Left lung (tissue), 10 donors: ENCODE results near the gene WDR90. TPM values are rescaled to one million over a fixed set of nuclear protein-coding genes. Genes with fewer than 3 reads are reported as not detected.

Experiments
- ATAC-seq: fragments of 200-7000 bp; cut with Tn5 transposase; one replicate; pipeline ENCODE4 v1.9.1; 2020; ENCODE audit warnings: moderate library complexity
- DNase-seq, 4 donors: peaks; one replicate each; pipeline ENCODE4 v3.0.0-alpha.2; 2013 to 2020
- H3K27ac ChIP-seq, 2 donors: fragments of 200-600 bp; sonication (generic) in 1 of 2; one replicate each; pipeline versions ENCODE4 v1.5.0 to v1.8.0; 2020 to 2021
- H3K27me3 ChIP-seq, 2 donors: fragments of 200-600 bp; sonication (generic) in 1 of 2; one replicate each; pipeline versions ENCODE4 v1.5.0 to v1.8.0; 2020 to 2021
- H3K36me3 ChIP-seq, 2 donors: fragments of 200-600 bp; sonication (generic) in 1 of 2; one replicate each; pipeline versions ENCODE4 v1.5.0 to v1.8.0; 2020 to 2021
- H3K4me1 ChIP-seq, 2 donors: fragments of 200-600 bp; one replicate each; pipeline ENCODE4 v1.8.0; 2021
- H3K4me3 ChIP-seq, 2 donors: fragments of 200-600 bp; sonication (generic) in 1 of 2; one replicate each; pipeline versions ENCODE4 v1.5.0 to v1.8.0; 2020 to 2021; ENCODE audit warnings: mild to moderate bottlenecking in 1 of 2
- H3K9me3 ChIP-seq, 2 donors: fragments of 200-600 bp; sonication (generic) in 1 of 2; one replicate each; pipeline versions ENCODE4 v1.5.0 to v1.8.0; 2020 to 2021
- intact Hi-C, 2 donors: fragments of 100-400 bp; cut with DNase I; formaldehyde crosslinking; loops; one replicate each; pipeline versions ENCODE4 v1.11.2 to v1.14.2; 2022
- polyA plus RNA-seq, 6 donors: library from polyadenylated mRNA; unstranded; fragments of 120-200 nt; gene quantifications; one replicate each; pipeline ENCODE4 v1.2.1, GENCODE V29; 2013; ENCODE audit not compliant: insufficient read length in 6 of 6
- total RNA-seq, 2 donors: library from RNA; stranded (reverse); fragmentation: NEBNext Ultra II Directional; extraction: Animal tissue kit (Norgen Biotek cat#: 25700); gene quantifications; one replicate each; pipeline ENCODE4 v1.2.1, GENCODE V29; 2021
- TF ChIP-seq, protein P1 (sequence below), 2 donors: fragments of 200-600 bp; sonication (generic) in 1 of 2; IDR thresholded peaks; one replicate each; pipeline versions ENCODE4 v1.5.0 to v1.8.0; 2021; ENCODE audit warnings: antibody characterized with exemption in 2 of 2
- donor health status: DM: no; HTN: yes; CAD: no.
- donor health status: DM: no; HTN: no; CAD: no.

Gene WDR90
- total and polyA plus RNA-seq, 8 donors, result 27.3 to 63.0 (median 41.4) TPM

DNA sequence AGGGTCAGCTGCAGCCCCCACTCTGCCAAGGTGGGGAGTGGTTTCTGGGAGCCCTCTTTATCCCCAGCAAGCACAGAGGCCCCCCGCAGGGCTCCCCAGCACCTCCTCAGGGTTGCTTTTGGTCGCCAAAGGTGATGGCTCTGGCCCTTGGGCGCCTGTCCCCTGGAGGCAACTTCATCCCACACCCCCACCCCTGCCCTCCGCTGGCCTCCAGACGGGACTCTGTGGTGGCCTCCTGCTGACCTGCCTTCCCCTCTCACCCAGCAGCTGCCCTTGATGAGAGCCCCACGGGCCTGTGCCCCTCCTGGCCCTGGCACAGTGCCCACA, 10.9 kb downstream of the WDR90 start:
- H3K36me3 ChIP-seq, result peaks cover 0 to 42% of the 10 kb centered on the region in 2 donors
- intact Hi-C loops, result loop anchor here in 1 of 2 donors (5.0 kb wide), 1 partner anchor 83 kb away; no protein-coding TSS in a partner anchor
- ATAC-seq (no peak), DNase-seq (no peak)
- H3K27me3 ChIP-seq, result no peaks in the 10 kb centered on the region
- no peaks in the 10 kb centered on the region for H3K9me3 ChIP-seq
- H3K4me1 ChIP-seq, result peaks cover 3 to 17% of the 10 kb centered on the region in 2 donors
- H3K4me3 ChIP-seq, result peak overlapping the region in 1 of 2 donors; percentile 26
- peak overlapping the region in 1 of 2 donors; percentile 58 for H3K27ac ChIP-seq
- TF ChIP-seq, protein P1, sequence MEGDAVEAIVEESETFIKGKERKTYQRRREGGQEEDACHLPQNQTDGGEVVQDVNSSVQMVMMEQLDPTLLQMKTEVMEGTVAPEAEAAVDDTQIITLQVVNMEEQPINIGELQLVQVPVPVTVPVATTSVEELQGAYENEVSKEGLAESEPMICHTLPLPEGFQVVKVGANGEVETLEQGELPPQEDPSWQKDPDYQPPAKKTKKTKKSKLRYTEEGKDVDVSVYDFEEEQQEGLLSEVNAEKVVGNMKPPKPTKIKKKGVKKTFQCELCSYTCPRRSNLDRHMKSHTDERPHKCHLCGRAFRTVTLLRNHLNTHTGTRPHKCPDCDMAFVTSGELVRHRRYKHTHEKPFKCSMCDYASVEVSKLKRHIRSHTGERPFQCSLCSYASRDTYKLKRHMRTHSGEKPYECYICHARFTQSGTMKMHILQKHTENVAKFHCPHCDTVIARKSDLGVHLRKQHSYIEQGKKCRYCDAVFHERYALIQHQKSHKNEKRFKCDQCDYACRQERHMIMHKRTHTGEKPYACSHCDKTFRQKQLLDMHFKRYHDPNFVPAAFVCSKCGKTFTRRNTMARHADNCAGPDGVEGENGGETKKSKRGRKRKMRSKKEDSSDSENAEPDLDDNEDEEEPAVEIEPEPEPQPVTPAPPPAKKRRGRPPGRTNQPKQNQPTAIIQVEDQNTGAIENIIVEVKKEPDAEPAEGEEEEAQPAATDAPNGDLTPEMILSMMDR (IDR thresholded peaks at IDR 0.05), result no peak

- Histone ChIP-seq H3K4me1 (peaks cover 3 to 17% of the 10 kb centered on the region in 2 donors), H3K9me3 (no peaks in the 10 kb centered on the region), H3K27ac (peak overlapping the region; percentile 44 to 58), H3K27me3 (no peaks in the 10 kb centered on the region), H3K4me3 (peak overlapping the region in 1 of 2 donors; percentile 26), H3K36me3 (peaks cover 0 to 37% of the 10 kb centered on the region in 2 donors)
- peak in 3 of 4 donors; percentile 74 to 95 (median 91) for DNase-seq
- intact Hi-C loops, result loop anchor here in 1 of 2 donors (5.0 kb wide), 1 partner anchor 83 kb away; no protein-coding TSS in a partner anchor
- TF ChIP-seq, protein P1 (IDR thresholded peaks at IDR 0.05), result peak; percentile 31 to 76
- ATAC-seq, result peak; percentile 94
Measured at GRCh38 chr16:660459-661183, 11.5 kb downstream of the WDR90 start.

GRCh38 chr16:661184-661821, 12.1 kb downstream of the WDR90 start:
- peaks cover 0 to 30% of the 10 kb centered on the region in 2 donors for H3K36me3 ChIP-seq
- intact Hi-C loops, result loop anchor here in 1 of 2 donors (5.0 kb wide), 1 partner anchor 84 kb away; no protein-coding TSS in a partner anchor
- H3K27ac ChIP-seq, result peak overlapping the region; percentile 19 to 55
- ATAC-seq (no peak), DNase-seq (no peak)
- H3K27me3 ChIP-seq, result no peaks in the 10 kb centered on the region
- TF ChIP-seq, protein P1 (IDR thresholded peaks at IDR 0.05), result no peak
- H3K9me3 ChIP-seq, result no peaks in the 10 kb centered on the region
- H3K4me3 ChIP-seq, result no peak overlapping the region
- H3K4me1 ChIP-seq, result peaks cover 3 to 17% of the 10 kb centered on the region in 2 donors

DNA sequence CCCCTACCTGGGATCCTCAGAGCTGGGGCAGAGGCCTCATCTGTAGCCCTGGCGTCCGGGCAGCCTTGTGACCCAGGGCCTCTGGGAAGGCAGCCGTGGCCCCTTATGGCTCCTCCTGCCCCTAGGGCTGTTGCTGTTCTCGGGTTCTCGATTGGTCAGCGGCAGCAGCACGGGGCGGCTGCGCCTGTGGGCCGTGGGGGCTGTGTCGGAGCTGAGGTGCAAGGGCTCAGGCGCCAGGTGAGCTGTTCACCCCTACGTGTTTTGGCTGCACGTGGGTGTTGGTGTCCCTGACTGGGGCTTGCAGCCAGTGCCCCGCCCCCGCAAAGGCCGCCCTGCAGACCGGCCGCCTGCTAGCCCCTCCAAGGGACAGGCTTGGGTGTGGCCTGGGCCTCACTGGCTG, 12.9 kb downstream of the WDR90 start:
- ATAC-seq (no peak), DNase-seq (no peak)
- TF ChIP-seq, protein P1 (IDR thresholded peaks at IDR 0.05), result no peak
- Histone ChIP-seq H3K27ac (no peak overlapping the region), H3K27me3 (no peaks in the 10 kb centered on the region), H3K4me3 (no peak overlapping the region), H3K9me3 (no peaks in the 10 kb centered on the region), H3K36me3 (peaks cover 0 to 22% of the 10 kb centered on the region in 2 donors), H3K4me1 (peaks cover 3 to 17% of the 10 kb centered on the region in 2 donors)
- intact Hi-C loops, result loop anchor here in 1 of 2 donors (5.0 kb wide), 1 partner anchor 85 kb away; no protein-coding TSS in a partner anchor

DNA sequence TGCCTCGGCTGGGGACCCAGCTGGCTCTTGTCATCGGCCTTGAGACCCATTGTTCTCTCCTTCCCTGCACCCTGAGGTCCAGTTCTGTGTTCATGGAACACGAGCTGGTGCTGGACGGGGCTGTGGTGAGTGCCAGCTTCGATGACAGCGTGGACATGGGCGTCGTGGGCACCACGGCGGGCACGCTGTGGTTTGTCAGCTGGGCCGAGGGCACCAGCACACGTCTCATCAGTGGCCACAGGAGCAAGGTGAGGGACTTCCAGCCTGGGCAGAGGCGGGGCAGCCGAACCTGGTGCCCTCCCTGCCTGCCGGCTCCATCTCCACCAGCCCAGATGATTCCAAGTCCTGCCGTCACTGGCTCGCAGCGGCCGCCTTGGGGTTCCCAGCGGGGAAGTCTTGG, 13.4 kb downstream of the WDR90 start:
- DNase-seq (no peak), ATAC-seq (no peak)
- Histone ChIP-seq H3K4me3 (no peak overlapping the region), H3K9me3 (no peaks in the 10 kb centered on the region), H3K27me3 (no peaks in the 10 kb centered on the region), H3K27ac (no peak overlapping the region), H3K36me3 (peaks cover 0 to 18% of the 10 kb centered on the region in 2 donors), H3K4me1 (peaks cover 3 to 21% of the 10 kb centered on the region in 2 donors)
- TF ChIP-seq, protein P1 (IDR thresholded peaks at IDR 0.05), result no peak
- intact Hi-C loops, result loop anchor here in 1 of 2 donors (5.0 kb wide), 1 partner anchor 85 kb away; no protein-coding TSS in a partner anchor
